Stimulated activated memory B cell treated with anti-CD40 and anti-IgM and Interleukin-4, amounts not matched to agents 10 μg/mL and 1 μg/mL and 100 μg/mL, for 72 hours (primary cell): ENCODE data around the gene CLDN7.

Source experiments
- ATAC-seq: fragments of 150-1000 bp; cut with Tn5 transposase; 2 replicates; pipeline ENCODE4 v1.10.0; 2021
- H3K27ac Mint-ChIP-seq: one replicate; pipeline ENCODE4 v1.8.0; 2022; ENCODE audit warnings: mild to moderate bottlenecking, mixed read lengths
- H3K27me3 Mint-ChIP-seq: one replicate; pipeline ENCODE4 v1.8.0; 2022; ENCODE audit warnings: mixed read lengths
- H3K36me3 Mint-ChIP-seq: one replicate; pipeline ENCODE4 v1.8.0; 2022; ENCODE audit warnings: mixed read lengths
- H3K4me1 Mint-ChIP-seq: one replicate; pipeline ENCODE4 v1.8.0; 2022; ENCODE audit warnings: mixed read lengths
- H3K4me3 Mint-ChIP-seq: one replicate; pipeline ENCODE4 v1.8.0; 2022; ENCODE audit warnings: mild to moderate bottlenecking, moderate library complexity, mixed read lengths
- H3K9me3 Mint-ChIP-seq: one replicate; pipeline ENCODE4 v1.8.0; 2022; ENCODE audit warnings: mixed read lengths

CLDN7 gene, protein sequence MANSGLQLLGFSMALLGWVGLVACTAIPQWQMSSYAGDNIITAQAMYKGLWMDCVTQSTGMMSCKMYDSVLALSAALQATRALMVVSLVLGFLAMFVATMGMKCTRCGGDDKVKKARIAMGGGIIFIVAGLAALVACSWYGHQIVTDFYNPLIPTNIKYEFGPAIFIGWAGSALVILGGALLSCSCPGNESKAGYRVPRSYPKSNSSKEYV

DNA sequence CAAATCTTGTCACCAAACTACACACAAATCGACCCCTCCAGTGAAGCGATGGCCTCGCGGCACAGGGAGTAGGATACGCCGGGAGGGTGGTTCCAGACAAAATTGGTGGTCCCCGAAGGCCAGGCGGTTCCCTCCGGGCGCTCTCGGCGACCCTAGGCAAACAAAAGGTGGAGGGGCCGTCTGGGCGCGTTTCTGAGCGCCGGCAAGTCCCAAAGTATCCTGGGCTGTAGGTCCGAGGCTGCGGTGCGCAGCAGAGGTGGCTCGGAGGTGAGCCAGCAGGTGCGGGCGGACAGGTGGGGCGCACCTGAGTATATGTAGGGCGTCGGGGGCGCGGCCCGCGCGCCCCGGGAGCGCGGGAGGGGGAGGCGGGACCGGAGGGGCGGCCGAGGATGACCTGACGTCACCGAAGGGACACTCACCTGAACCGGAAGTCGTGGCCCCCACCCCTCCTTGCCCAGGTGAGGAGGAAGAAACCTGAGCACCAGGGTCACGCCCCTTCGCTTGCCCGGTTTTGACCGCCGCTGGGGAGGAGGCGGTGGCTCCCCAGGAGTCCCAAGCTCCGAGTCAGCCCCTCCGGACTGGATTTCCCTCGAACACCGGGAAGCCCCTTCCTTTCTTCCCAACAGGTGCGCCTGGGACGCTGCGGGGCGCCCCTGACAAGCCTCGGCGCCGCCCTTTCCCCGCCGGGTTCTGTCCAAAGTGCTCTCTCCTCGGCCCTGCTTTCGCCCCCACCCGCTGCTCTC lies at the start of gene CLDN7:
Gene CLDN7, minus strand, starts transcription at position 287 of the 743 bp plus-strand sequence. CDS start 435 bp downstream, outside the sequence.
- no peak for ATAC-seq
- peaks cover under 1% of the 10 kb centered on the region for H3K36me3 Mint-ChIP-seq
- peak within 1 kb of the TSS; percentile 63 for H3K27ac Mint-ChIP-seq
- no peaks in the 10 kb centered on the region for H3K9me3 Mint-ChIP-seq
- peaks cover 26% of the 10 kb centered on the region for H3K4me1 Mint-ChIP-seq
- peak within 1 kb of the TSS; percentile 72 for H3K4me3 Mint-ChIP-seq
- H3K27me3 Mint-ChIP-seq, result peaks cover 37% of the 10 kb centered on the region

DNA sequence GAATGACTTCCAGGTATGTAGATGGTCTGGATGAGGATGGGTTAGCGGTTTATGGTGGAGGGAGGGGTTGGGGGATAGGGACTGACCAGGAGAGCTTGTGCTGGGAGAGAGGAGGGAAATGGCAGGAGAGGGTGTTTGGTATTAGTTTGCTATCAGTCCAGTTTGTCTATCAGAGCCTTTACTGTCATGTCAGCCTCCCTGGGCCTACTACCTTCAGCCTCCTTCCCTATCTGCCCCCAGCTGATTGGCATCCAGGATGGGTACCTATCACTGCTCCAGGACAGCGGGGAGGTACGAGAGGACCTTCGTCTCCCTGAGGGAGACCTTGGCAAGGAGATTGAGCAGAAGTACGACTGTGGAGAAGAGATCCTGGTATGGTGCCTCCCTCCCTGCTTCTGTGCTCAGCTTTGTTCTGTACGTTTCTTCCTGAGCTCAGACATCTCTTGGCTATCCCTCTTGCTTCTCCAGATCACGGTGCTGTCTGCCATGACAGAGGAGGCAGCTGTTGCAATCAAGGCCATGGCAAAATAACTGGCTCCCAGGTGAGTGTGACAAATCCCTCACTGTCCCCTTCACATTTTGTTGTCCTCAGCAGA lies 48.9 kb upstream of the CLDN7 start:
- Mint-ChIP-seq H3K4me3 (no peak overlapping the region), H3K27ac (peak overlapping the region; percentile 11), H3K36me3 (peaks cover 62% of the 10 kb centered on the region), H3K4me1 (peaks cover 64% of the 10 kb centered on the region), H3K9me3 (no peaks in the 10 kb centered on the region), H3K27me3 (no peaks in the 10 kb centered on the region)
- no peak for ATAC-seq

DNA sequence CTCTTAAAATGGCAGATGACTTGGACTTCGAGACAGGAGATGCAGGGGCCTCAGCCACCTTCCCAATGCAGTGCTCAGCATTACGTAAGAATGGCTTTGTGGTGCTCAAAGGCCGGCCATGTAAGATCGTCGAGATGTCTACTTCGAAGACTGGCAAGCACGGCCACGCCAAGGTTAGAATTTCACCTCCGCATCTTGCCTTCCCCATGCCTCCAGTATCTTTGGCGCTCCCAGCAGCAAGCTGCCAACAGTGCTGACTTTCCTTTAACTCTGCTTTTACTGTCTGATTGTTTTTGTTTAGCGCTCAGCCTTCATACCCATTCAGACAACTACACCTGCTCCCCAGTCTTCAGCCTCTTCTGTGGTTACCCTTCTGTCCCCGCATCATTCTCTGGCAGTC lies 47.4 kb upstream of the CLDN7 start:
- peak overlapping the region; percentile 80 for H3K4me3 Mint-ChIP-seq
- ATAC-seq, result no peak
- H3K4me1 Mint-ChIP-seq, result peaks cover 57% of the 10 kb centered on the region
- peaks cover 59% of the 10 kb centered on the region for H3K36me3 Mint-ChIP-seq
- no peaks in the 10 kb centered on the region for H3K9me3 Mint-ChIP-seq
- H3K27ac Mint-ChIP-seq, result peak overlapping the region; percentile 93
- no peaks in the 10 kb centered on the region for H3K27me3 Mint-ChIP-seq

DNA sequence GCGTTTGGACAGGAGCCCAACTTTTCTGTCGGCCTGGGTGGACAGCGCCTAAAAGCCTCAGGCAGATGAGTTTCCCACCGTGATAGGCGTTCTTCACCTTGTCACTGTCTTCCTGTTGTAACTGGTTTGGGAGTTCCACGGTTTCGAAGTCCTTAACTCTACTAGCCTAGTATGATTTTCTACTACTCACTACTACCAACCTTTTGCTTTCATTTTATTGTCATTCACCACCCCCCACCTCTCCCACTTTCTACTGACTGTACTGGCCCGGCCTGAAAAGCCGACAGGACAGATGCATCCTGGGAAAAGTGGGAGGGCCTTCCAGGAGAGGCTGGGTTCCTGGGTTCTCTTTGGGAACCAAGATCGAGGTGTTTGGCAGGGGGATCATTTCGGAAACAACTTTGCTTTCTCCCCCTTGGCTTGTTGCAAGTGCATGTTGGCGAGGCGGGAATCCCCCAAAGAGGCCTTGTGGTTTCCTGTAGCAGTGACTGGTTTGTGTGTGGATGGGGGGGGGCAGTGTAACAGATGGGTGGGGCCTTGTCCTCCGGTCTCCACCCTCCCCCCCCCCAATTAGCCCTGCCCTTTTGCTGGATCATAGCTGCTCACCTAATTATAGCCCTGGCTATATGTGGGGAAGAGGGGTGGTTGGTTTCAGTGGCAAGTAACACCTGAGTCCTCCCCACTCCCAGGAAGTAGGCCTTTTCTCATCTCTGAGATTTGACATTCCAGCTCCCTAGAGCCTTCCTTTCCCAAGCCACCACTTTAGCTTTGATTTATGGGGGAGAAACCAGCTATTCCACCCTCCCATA lies 46.6 kb upstream of the CLDN7 start:
- Mint-ChIP-seq H3K27ac (peak overlapping the region; percentile 93), H3K27me3 (no peaks in the 10 kb centered on the region), H3K4me3 (peak overlapping the region; percentile 80), H3K9me3 (no peaks in the 10 kb centered on the region), H3K36me3 (peaks cover 52% of the 10 kb centered on the region), H3K4me1 (peaks cover 49% of the 10 kb centered on the region)
- peak; percentile 49 for ATAC-seq

DNA sequence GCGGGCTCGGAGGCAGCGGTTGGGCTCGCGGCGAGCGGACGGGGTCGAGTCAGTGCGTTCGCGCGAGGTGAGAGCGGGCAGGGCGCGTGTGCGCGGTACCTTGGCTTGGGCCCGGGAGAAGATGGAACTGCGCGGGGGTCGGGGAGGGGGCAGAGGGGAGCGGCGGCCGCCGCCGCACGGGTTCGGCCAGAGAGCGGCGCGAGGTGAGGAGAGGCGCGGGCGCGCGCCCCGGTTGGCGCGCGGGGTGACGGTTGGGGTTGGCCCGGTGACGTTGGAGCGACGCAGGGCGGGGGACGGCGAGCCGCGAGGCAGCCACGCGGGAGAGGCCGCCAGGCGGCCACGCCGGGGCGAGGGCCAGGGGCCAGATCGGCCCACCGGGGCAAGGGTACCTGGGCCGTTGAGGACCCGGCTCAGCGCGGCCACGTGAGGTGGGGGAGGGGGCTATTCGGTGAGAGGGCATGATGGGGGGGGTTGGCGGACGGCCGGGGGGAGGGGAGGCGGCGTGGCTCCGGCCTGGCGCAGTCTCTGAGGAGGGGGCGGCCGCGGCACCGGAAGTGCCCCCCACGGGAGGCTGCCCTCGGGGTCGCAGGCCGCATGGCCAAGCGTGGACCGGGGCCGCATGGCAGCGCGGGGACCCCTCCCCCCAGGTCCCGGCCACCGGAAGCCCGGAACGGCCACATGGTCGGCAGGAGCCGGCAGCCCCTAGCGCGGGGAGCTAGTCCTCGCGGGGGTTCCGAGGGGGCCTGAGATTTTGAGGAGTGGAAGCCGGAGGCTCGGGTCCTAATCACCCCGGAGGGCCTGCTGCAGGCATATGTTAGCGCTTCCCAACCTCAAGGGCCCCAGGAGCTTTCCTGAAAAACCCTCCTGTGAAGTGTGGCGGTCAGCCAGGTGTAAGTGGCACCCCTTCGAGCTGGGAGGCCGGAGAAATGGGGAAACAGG lies 45.7 kb upstream of the CLDN7 start:
- Mint-ChIP-seq H3K27ac (peak overlapping the region; percentile 93), H3K36me3 (peaks cover 45% of the 10 kb centered on the region), H3K4me3 (peak overlapping the region; percentile 80), H3K27me3 (no peaks in the 10 kb centered on the region), H3K9me3 (no peaks in the 10 kb centered on the region), H3K4me1 (peaks cover 41% of the 10 kb centered on the region)
- peak; percentile 43 for ATAC-seq

DNA sequence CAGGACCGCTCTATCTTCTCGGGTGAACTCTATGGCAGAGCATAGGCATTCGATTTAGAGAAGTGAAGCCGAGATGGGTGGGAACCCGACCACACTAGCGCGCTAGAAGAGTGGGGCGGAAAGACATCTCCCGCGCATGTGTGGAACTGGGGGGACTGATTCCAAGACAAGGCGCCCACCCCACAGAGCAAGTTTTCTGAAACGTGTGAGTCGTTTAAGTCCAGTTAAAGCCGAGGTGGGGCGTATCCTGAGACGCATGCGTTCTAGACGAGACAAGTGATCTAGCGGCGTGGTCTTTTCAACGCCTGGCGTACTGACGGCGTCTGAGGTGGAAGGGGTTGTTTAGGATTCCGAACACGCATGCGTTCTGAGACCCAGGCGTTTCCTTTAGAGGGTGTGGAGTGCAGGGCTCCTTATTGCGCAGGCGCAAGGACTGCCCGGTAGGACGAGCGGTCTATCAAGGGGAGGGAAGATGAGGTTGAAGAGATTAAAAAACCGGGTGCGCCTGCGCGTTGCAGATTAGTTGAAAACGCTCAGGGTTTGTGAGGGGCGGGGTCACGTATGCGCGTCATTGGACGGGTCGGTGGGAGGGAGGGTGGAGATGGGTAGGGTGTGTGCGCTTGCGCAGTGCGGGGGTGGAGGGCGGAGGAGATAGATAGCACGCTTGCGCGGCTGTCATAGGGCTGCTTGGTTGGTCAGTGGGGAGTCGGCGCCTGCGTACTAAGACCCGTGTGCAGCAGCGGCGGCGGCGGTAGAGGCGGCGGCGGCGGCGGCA lies 44.8 kb upstream of the CLDN7 start, which contains the start of gene EIF5A:
Gene EIF5A, plus strand, starts transcription at position 718 of the 775 bp plus-strand sequence. CDS start 2,008 bp downstream, outside the sequence.
- peaks cover 32% of the 10 kb centered on the region for H3K4me1 Mint-ChIP-seq

DNA sequence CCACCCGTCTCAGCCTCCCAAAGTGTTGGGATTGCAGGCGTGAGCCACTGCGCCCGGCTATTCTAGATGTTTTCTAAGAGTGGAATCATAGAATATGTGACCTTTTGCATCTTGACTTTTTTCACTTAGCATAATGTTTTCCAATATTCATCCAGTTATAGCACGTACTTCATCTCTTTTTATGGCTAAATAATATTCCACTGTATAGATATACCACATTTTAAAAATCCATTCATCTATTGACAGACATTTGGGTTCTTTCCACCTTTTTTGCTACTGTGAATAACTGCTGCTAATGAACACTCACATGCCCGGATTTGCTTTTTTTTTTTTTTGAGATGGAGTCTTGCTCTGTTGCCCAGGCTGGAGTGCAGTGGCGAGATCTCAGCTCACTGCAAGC lies 41.9 kb upstream of the CLDN7 start:
- H3K27me3 Mint-ChIP-seq, result no peaks in the 10 kb centered on the region
- H3K4me1 Mint-ChIP-seq, result peaks cover 3% of the 10 kb centered on the region
- no peak overlapping the region for H3K4me3 Mint-ChIP-seq
- no peak overlapping the region for H3K27ac Mint-ChIP-seq
- no peaks in the 10 kb centered on the region for H3K9me3 Mint-ChIP-seq
- peaks cover 7% of the 10 kb centered on the region for H3K36me3 Mint-ChIP-seq
- no peak for ATAC-seq

More for the DNA sequence above, 44.8 kb upstream of the CLDN7 start, which contains the start of gene EIF5A:
- Mint-ChIP-seq H3K36me3 (peaks cover 36% of the 10 kb centered on the region), H3K9me3 (no peaks in the 10 kb centered on the region), H3K4me3 (peak within 1 kb of the TSS; percentile 80), H3K27me3 (no peaks in the 10 kb centered on the region), H3K27ac (peak within 1 kb of the TSS; percentile 93)
- ATAC-seq, result peak; percentile 90

DNA sequence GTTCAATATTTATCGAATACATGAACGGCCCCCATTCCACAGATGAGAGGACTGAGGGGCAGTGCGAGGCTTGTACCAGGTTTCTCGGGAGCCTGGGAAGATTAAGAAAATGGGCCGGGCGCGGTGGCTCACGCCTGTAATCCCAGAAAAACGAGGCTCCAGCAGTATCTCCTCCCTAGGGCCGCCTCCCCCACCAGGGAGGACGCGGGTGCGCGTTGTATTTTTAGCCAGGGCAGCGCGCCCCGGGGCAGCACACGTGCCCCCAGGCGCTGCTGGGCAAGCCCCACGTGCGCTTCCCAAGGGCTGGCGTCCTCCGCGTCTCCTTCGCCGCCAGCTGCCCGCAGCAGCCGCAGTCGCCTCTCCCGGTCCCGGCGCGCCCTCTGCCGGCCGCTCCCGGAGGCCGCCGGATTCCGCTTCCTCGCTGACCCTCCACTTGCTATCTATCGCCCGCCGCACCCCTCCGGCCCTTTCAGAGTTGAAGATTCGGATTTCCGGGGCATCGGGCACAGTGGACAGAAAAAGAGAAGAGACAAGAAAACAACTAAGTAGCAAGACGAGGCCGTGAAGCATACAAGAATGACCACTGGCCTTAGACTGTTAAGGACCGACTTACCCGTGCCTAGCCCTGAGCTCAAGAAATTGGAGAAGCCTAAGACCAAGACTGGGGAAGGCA lies 34.0 kb upstream of the CLDN7 start:
- Mint-ChIP-seq H3K27ac (peak overlapping the region; percentile 6), H3K27me3 (peaks cover 47% of the 10 kb centered on the region), H3K36me3 (no peaks in the 10 kb centered on the region), H3K4me1 (peaks cover 23% of the 10 kb centered on the region), H3K9me3 (no peaks in the 10 kb centered on the region), H3K4me3 (peak overlapping the region; percentile 17)
- peak; percentile 70 for ATAC-seq

DNA sequence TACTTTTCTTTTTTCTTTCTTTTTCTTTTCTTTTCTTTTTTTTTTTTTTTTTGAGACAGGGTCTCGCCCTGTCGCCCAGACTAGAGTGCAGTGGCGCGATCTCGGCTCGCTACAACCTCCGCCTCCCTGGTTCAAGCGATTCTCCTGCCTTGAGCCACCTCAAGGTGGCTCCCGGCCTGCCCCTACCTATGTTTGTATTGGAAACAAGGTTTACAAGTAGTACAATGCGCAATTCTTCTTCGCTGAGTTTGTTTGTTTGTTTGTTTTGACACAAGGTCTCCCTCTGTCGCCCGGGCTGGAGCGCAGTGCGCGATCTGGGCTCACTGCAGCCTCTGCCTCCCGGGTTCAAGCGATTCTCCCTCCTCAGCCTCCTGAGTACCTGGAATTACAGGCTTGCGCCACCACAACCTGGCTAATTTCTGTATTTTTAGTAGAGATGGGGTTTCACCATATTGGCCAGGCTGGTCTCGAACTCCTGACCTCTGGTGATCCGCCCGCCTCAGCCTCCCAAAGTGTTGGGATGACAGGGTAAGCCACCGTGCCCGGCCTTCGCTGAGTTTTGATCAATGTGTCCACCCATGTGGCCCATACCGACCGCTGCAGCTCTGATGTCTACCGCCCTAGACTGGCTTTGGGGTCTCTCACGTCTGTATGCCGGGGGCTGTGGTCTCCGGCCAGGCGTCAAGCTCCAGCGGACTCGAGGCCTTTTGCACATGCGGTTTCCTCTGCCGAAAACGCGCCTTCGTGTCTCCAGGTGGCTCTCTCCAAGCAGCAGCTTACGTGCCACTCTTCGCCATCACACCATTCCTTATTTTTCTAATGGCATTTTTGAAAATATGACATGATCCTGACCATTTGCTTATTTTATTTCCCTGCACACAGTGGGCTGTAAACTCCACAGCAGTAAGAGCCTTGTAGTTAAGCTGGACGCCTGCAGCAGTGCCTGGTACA lies 33.2 kb upstream of the CLDN7 start:
- peaks cover 55% of the 10 kb centered on the region for H3K27me3 Mint-ChIP-seq
- H3K36me3 Mint-ChIP-seq, result no peaks in the 10 kb centered on the region
- no peak for ATAC-seq
- H3K4me3 Mint-ChIP-seq, result peak overlapping the region; percentile 82
- H3K9me3 Mint-ChIP-seq, result no peaks in the 10 kb centered on the region
- peaks cover 23% of the 10 kb centered on the region for H3K4me1 Mint-ChIP-seq
- peak overlapping the region; percentile 44 for H3K27ac Mint-ChIP-seq

DNA sequence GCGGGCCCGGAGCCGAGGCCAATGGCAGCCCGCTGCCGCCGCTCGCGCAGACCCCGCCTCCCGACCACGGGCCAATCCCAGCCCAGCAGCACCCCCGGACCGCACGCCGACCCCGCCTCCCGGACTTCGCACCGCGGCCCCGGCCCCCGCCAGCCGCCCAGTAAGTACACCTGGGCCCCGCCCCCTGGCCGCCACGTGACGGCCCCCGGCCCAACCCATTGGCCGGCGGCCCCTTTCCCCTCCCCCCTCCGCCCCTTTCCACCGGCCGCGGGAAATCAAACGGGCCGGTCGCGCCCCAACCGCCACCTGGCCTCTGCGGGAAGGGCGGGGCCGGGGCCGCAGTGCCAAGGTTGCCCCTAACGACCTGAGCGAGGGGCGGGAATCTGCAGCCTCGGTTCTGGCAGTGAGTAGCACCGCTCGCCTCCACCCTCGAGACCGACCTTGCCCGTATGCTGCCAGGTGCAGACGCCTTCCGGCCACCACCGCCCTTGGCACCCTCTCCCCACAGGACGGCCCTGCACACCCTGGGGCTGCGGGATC lies 32.4 kb upstream of the CLDN7 start, which contains the start of gene YBX2:
Gene YBX2, minus strand, starts transcription at position 26 of the 540 bp plus-strand sequence. CDS start 139 bp downstream, outside the sequence.
- Mint-ChIP-seq H3K36me3 (no peaks in the 10 kb centered on the region), H3K4me3 (peak within 1 kb of the TSS; percentile 82), H3K4me1 (peaks cover 23% of the 10 kb centered on the region), H3K27ac (peak within 1 kb of the TSS; percentile 44), H3K27me3 (peaks cover 63% of the 10 kb centered on the region), H3K9me3 (no peaks in the 10 kb centered on the region)
- ATAC-seq, result peak; percentile 79

DNA sequence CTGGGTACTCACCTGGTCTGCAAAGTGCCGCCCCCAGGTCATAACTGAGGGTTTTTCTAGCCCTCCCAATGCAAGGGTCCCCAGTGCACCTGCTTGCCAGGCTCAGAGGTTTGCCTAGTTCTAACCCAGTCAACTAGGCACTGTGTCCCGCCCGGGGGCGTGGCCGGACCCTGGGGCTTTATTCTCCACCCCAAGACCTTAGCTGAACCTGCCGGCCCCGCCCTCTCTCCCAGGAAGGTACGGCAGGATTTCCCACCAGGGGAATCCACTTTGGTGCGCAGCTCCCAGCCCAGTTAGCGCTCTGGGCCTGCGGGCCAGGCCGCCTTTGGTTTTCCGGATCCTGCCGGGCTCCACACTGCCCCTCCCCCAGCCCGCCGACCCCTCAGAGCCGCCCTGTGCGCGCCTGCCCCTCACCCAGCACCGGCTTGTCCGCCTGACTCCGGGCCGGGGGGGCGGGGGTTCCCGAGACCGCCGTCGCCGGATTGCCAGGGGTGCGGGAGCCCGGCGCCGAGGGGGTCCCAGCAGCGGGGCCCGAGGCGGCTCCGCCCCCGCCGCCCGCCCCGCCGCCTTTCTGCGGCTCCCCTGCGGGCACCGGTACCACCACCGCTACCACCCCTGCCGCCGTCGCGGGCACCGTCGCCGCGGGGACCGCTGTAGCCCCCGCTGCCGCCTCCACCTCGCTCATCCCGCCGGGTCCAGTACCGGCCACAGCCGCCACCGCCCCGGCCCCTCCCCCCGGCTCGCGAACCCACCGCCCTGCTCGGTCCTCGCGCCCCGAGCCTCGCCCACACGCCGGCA lies 31.7 kb upstream of the CLDN7 start:
- Mint-ChIP-seq H3K4me1 (peaks cover 23% of the 10 kb centered on the region), H3K27me3 (peaks cover 64% of the 10 kb centered on the region), H3K9me3 (no peaks in the 10 kb centered on the region), H3K4me3 (no peak overlapping the region), H3K36me3 (no peaks in the 10 kb centered on the region), H3K27ac (no peak overlapping the region)
- peak; percentile 3 for ATAC-seq
